OCI-LY1 (cell line): Measurements from ENCODE around the gene CCDC127.

Experiments used
- CTCF ChIP-seq: fragments of 200-600 bp; sonication (generic), shearing (Covaris generic); IDR thresholded peaks from 2 replicates; pipeline ENCODE4 v1.5.1; 2017; ENCODE audit warnings: mild to moderate bottlenecking, antibody characterized with exemption, low read length, moderate library complexity, mixed read lengths
- EZH2 ChIP-seq: fragments of 200-600 bp; sonication (generic), shearing (Covaris generic); IDR thresholded peaks from 2 replicates; pipeline ENCODE4 v1.8.0; 2017; ENCODE audit warnings: borderline replicate concordance, mixed run types, mild to moderate bottlenecking, antibody characterized with exemption, low read length, moderate library complexity, mixed read lengths

- TF ChIP-seq CTCF (no peak), EZH2 (no peak)
Measured at GRCh38 chr5:234450-234849, 16.5 kb upstream of the CCDC127 start.
